MM.1S (cell line): ENCODE measurements around the gene CCDC107.

Source experiments
- DNase-seq: peaks from one replicate; pipeline ENCODE4 v3.0.0-alpha.2; 2015
- H2AFZ ChIP-seq: fragments of 300-600 bp; sonication (generic); 2 replicates; pipeline ENCODE4 v1.6.0; 2016; ENCODE audit warnings: antibody characterized with exemption, low read length
- H3F3A ChIP-seq: fragments of 300-600 bp; sonication (generic); 2 replicates; pipeline ENCODE4 v1.6.1; 2016; ENCODE audit warnings: mild to moderate bottlenecking, antibody characterized with exemption, low read length, moderate library complexity, mixed read lengths; ENCODE audit not compliant: insufficient read depth
- H3K27ac ChIP-seq: fragments of 300-600 bp; sonication (generic); 2 replicates; pipeline ENCODE4 v1.5.1; 2016; ENCODE audit warnings: mild to moderate bottlenecking, low read length
- H3K27me3 ChIP-seq: fragments of 300-600 bp; sonication (generic); replicated peaks from 2 replicates; pipeline ENCODE4 v1.6.0; 2016; ENCODE audit warnings: low read length; ENCODE audit not compliant: insufficient read depth
- H3K36me3 ChIP-seq: fragments of 300-600 bp; sonication (generic); replicated peaks from 2 replicates; pipeline ENCODE4 v1.6.1; 2016; ENCODE audit warnings: mild to moderate bottlenecking, low read length, mixed read lengths; ENCODE audit not compliant: insufficient read depth
- H3K4me1 ChIP-seq: fragments of 300-600 bp; sonication (generic); 2 replicates; pipeline ENCODE4 v1.6.1; 2016; ENCODE audit warnings: low read length, mixed read lengths
- H3K4me2 ChIP-seq: fragments of 300-600 bp; sonication (generic); 2 replicates; pipeline ENCODE4 v1.6.0; 2016; ENCODE audit warnings: low read depth, low read length
- H3K4me3 ChIP-seq: fragments of 300-600 bp; sonication (generic); 2 replicates; pipeline ENCODE4 v1.5.1; 2016; ENCODE audit warnings: low read length, mixed read lengths
- H3K79me2 ChIP-seq: fragments of 300-600 bp; sonication (generic); 2 replicates; pipeline ENCODE4 v1.6.1; 2016; ENCODE audit warnings: mixed run types, low read length, mixed read lengths
- H3K9ac ChIP-seq: fragments of 300-600 bp; sonication (generic); 2 replicates; pipeline ENCODE4 v1.6.1; 2016; ENCODE audit warnings: low read length, mixed read lengths
- H3K9me2 ChIP-seq: fragments of 300-600 bp; sonication (generic); replicated peaks from 2 replicates; pipeline ENCODE4 v1.6.1; 2016; ENCODE audit warnings: mild to moderate bottlenecking, low read length, mixed read lengths; ENCODE audit not compliant: insufficient read depth
- H3K9me3 ChIP-seq: fragments of 300-600 bp; sonication (generic); replicated peaks from 2 replicates; pipeline ENCODE4 v1.6.1; 2016; ENCODE audit warnings: mild to moderate bottlenecking, low read length, mixed read lengths; ENCODE audit not compliant: insufficient read depth
- H4K20me1 ChIP-seq: fragments of 300-600 bp; sonication (generic); 2 replicates; pipeline ENCODE4 v1.6.1; 2016; ENCODE audit warnings: mild to moderate bottlenecking, low read length, moderate library complexity, mixed read lengths; ENCODE audit not compliant: insufficient read depth
- EZH2 ChIP-seq: fragments of 300-600 bp; sonication (generic); optimal IDR thresholded peaks from 2 replicates; pipeline ENCODE3; 2017; ENCODE audit warnings: low read depth, mild to moderate bottlenecking, antibody characterized with exemption, low read length, mixed read lengths
- EZH2phosphoT487 ChIP-seq: fragments of 300-600 bp; sonication (generic); IDR thresholded peaks from 2 replicates; pipeline ENCODE4 v1.6.1; 2018; ENCODE audit warnings: antibody characterized with exemption, low read length
- TF ChIP-seq, protein P1 (sequence below): fragments of 300-600 bp; sonication (generic); IDR thresholded peaks from 2 replicates; pipeline ENCODE4 v1.5.1; 2016; ENCODE audit warnings: antibody characterized with exemption, low read length, mixed read lengths

CCDC107 gene

DNA sequence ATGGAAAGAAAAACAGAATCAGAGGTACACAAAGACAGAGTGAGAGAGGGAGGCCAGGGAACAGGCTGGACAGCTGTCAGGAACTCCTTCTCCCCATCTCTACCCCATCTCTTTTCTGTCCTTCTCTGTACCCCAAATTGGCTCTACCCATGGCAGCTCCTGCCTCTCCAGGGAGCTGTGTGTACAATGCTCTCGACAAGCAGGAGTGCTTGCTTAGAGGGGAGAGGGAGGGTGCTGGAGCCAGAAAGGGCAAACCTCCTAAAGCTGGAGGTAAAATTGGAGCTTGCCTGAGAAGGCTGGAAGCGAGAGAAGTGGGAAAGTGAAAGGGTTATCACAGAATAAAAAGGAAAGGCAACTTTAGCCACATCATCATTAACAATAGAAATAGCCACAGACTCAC lies 25.2 kb downstream of the CCDC107 start:
- Histone ChIP-seq H3K9me3 (no peaks in the 10 kb centered on the region), H3K27ac (no peak overlapping the region), H2AFZ (no peak overlapping the region), H4K20me1 (no peaks in the 10 kb centered on the region), H3K79me2 (no peaks in the 10 kb centered on the region), H3K4me2 (no peak overlapping the region), H3K9ac (no peak overlapping the region), H3K9me2 (no peaks in the 10 kb centered on the region), H3K36me3 (no peaks in the 10 kb centered on the region), H3K27me3 (no peaks in the 10 kb centered on the region), H3K4me1 (no peaks in the 10 kb centered on the region), H3F3A (no peaks in the 10 kb centered on the region), H3K4me3 (no peak overlapping the region)
- DNase-seq, result no peak
- TF ChIP-seq EZH2phosphoT487 (no peak), EZH2 (no peak)
- TF ChIP-seq, protein P1, sequence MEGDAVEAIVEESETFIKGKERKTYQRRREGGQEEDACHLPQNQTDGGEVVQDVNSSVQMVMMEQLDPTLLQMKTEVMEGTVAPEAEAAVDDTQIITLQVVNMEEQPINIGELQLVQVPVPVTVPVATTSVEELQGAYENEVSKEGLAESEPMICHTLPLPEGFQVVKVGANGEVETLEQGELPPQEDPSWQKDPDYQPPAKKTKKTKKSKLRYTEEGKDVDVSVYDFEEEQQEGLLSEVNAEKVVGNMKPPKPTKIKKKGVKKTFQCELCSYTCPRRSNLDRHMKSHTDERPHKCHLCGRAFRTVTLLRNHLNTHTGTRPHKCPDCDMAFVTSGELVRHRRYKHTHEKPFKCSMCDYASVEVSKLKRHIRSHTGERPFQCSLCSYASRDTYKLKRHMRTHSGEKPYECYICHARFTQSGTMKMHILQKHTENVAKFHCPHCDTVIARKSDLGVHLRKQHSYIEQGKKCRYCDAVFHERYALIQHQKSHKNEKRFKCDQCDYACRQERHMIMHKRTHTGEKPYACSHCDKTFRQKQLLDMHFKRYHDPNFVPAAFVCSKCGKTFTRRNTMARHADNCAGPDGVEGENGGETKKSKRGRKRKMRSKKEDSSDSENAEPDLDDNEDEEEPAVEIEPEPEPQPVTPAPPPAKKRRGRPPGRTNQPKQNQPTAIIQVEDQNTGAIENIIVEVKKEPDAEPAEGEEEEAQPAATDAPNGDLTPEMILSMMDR, result no peak

DNA sequence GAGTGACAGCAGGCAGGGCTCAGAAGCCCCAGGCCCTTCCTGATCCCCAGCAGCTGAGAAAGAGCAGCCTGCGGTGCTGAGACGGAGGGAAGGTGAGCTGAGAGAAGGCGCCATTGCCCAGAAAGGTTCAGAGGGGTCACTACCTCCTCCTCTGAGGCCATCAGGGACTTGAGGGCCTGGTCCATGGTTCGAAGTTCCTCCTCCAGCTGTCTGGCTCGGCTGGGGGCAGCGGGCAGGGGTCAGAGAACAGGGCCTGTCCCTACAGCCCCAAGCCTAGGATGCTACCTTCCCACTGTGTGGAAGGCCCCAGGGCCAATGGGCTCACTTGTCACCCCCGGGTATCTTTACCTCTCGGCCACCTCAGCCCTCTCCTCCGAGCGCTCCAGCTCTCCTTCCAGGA lies 26.8 kb downstream of the CCDC107 start:
- TF ChIP-seq, protein P1, result no peak
- TF ChIP-seq EZH2phosphoT487 (no peak), EZH2 (no peak)
- no peaks in the 10 kb centered on the region for H3K79me2 ChIP-seq
- no peaks in the 10 kb centered on the region for H3K9me2 ChIP-seq
- no peaks in the 10 kb centered on the region for H4K20me1 ChIP-seq
- no peak for DNase-seq
- no peaks in the 10 kb centered on the region for H3F3A ChIP-seq
- no peak overlapping the region for H2AFZ ChIP-seq
- H3K4me1 ChIP-seq, result no peaks in the 10 kb centered on the region
- no peak overlapping the region for H3K4me3 ChIP-seq
- no peak overlapping the region for H3K27ac ChIP-seq
- H3K9ac ChIP-seq, result no peak overlapping the region
- H3K4me2 ChIP-seq, result no peak overlapping the region
- no peaks in the 10 kb centered on the region for H3K27me3 ChIP-seq
- no peaks in the 10 kb centered on the region for H3K9me3 ChIP-seq
- no peaks in the 10 kb centered on the region for H3K36me3 ChIP-seq

DNA sequence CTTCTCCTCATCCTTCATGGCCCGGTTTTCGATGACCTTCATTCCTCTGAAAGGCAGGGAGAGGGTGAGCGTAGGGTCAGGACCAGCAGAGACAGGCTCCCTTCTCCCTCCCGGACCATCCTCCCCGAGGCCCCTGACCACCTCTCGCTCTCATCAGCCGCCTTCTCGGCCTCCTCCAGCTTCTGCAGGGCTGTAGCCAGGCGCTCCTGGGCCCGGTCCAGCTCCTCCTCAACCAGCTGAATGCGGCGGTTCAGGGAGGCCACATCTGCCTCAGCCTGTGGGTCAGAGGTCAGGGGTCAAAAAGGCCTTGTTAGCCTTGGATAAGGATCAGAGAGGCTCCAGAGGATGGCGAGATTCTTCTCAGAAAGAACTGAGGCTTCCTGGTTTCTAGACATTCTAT lies 27.4 kb downstream of the CCDC107 start:
- no peaks in the 10 kb centered on the region for H3K79me2 ChIP-seq
- no peak overlapping the region for H3K4me2 ChIP-seq
- TF ChIP-seq EZH2phosphoT487 (no peak), EZH2 (no peak)
- TF ChIP-seq, protein P1, result no peak
- no peaks in the 10 kb centered on the region for H4K20me1 ChIP-seq
- no peak overlapping the region for H2AFZ ChIP-seq
- H3K36me3 ChIP-seq, result no peaks in the 10 kb centered on the region
- no peak overlapping the region for H3K27ac ChIP-seq
- H3K4me1 ChIP-seq, result no peaks in the 10 kb centered on the region
- no peaks in the 10 kb centered on the region for H3K9me2 ChIP-seq
- H3K27me3 ChIP-seq, result no peaks in the 10 kb centered on the region
- H3K9me3 ChIP-seq, result no peaks in the 10 kb centered on the region
- H3K9ac ChIP-seq, result no peak overlapping the region
- no peaks in the 10 kb centered on the region for H3F3A ChIP-seq
- DNase-seq, result no peak
- no peak overlapping the region for H3K4me3 ChIP-seq
